Neural progenitor cell (in vitro differentiated cells): ENCODE data around the gene CEP128. TPM values are rescaled to one million over a fixed set of nuclear protein-coding genes. Genes with fewer than 3 reads are reported as not detected.

Experiments
- DNase-seq: peaks from one replicate; pipeline ENCODE4 v3.0.0-alpha.2; 2016; ENCODE audit warnings: low spot score
- H2AFZ ChIP-seq: fragments of 200-600 bp; sonication (generic); replicated peaks from 2 replicates; pipeline ENCODE4 v1.6.1; 2016; ENCODE audit warnings: antibody characterized with exemption
- H3F3A ChIP-seq: fragments of 200-600 bp; sonication (generic); 2 replicates; pipeline ENCODE4 v1.6.1; 2016; ENCODE audit warnings: antibody characterized with exemption, low read depth
- H3K27ac ChIP-seq: fragments of 200-600 bp; sonication (generic); 2 replicates; pipeline ENCODE4 v1.5.1; 2016; ENCODE audit warnings: mild to moderate bottlenecking
- H3K27me3 ChIP-seq: fragments of 200-600 bp; sonication (generic); 2 replicates; pipeline ENCODE4 v1.6.1; 2016; ENCODE audit warnings: mild to moderate bottlenecking, moderate library complexity
- H3K36me3 ChIP-seq: fragments of 200-600 bp; sonication (generic); 2 replicates; pipeline ENCODE4 v1.5.1; 2016
- H3K4me1 ChIP-seq: fragments of 200-600 bp; sonication (generic); 2 replicates; pipeline ENCODE4 v1.6.1; 2016; ENCODE audit warnings: mixed run types
- H3K4me2 ChIP-seq: fragments of 200-600 bp; sonication (generic); 2 replicates; pipeline ENCODE4 v1.6.1; 2016
- H3K4me3 ChIP-seq: fragments of 200-600 bp; sonication (generic); 2 replicates; pipeline ENCODE4 v1.5.1; 2016
- H3K79me2 ChIP-seq: fragments of 200-600 bp; sonication (generic); 2 replicates; pipeline ENCODE4 v1.6.1; 2016; ENCODE audit warnings: low read depth
- H3K9ac ChIP-seq: fragments of 200-600 bp; sonication (generic); 2 replicates; pipeline ENCODE4 v1.6.1; 2016
- H3K9me3 ChIP-seq: fragments of 200-600 bp; sonication (generic); 2 replicates; pipeline ENCODE4 v1.5.1; 2016; ENCODE audit warnings: low read depth
- H4K20me1 ChIP-seq: fragments of 200-600 bp; sonication (generic); 2 replicates; pipeline ENCODE4 v1.6.1; 2016; ENCODE audit warnings: low read depth
- H3K27ac Mint-ChIP-seq: 3 replicates; pipeline ENCODE4 v1.8.0; 2021; ENCODE audit warnings: mixed read lengths
- H3K27me3 Mint-ChIP-seq: 2 replicates; pipeline ENCODE4 v1.8.0; 2022; ENCODE audit warnings: low read depth, mild to moderate bottlenecking, inconsistent platforms, moderate library complexity, mixed read lengths; ENCODE audit not compliant: insufficient read depth
- H3K36me3 Mint-ChIP-seq: 3 replicates; pipeline ENCODE4 v1.8.0; 2021; ENCODE audit warnings: mixed read lengths
- H3K4me1 Mint-ChIP-seq: 3 replicates; pipeline ENCODE4 v1.8.0; 2021; ENCODE audit warnings: mixed read lengths
- H3K4me3 Mint-ChIP-seq: 3 replicates; pipeline ENCODE4 v1.8.0; 2021; ENCODE audit warnings: mild to moderate bottlenecking, moderate library complexity, mixed read lengths
- H3K9me3 Mint-ChIP-seq: 3 replicates; pipeline ENCODE4 v1.8.0; 2020; ENCODE audit warnings: mixed read lengths
- EZH2 ChIP-seq: fragments of 200-600 bp; sonication (generic); IDR thresholded peaks from 2 replicates; pipeline ENCODE4 v1.6.1; 2017; ENCODE audit warnings: antibody characterized with exemption, mild to moderate bottlenecking, moderate library complexity
- EZH2phosphoT487 ChIP-seq: fragments of 200-600 bp; sonication (generic); IDR thresholded peaks from 2 replicates; pipeline ENCODE4 v1.6.1; 2017; ENCODE audit warnings: antibody characterized with exemption
- total RNA-seq: library from RNA; depleted of rRNA; stranded (reverse); fragments of >200 nt; gene quantifications from 2 replicates; pipeline ENCODE4 v1.2.3, GENCODE V29; 2015; ENCODE audit warnings: low replicate concordance
- TF ChIP-seq, protein P1 (sequence below): fragments of 200-600 bp; sonication (generic); IDR thresholded peaks from 2 replicates; pipeline ENCODE4 v1.5.1; 2017; ENCODE audit warnings: antibody characterized with exemption, mild to moderate bottlenecking

CEP128 gene
- total RNA-seq, 1 donor from 2014 or later = 12.1 TPM

DNA sequence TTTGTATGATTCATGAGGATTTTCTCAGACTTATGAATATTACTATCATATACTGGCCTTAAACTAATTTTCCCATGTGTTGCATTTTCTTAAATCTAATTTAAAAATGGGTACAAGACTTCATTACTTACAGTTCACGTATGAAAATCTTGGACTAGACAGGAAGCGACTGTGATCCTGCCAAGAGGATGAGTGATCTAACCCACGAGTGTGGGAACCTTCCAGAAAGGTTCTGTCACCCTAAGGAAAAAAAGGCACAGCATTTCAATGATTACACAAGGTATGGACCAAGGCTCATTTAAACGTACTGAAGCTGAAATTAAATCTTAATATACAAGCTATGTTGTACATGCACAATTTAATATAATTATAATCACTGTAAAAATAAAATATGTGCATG lies 436.8 kb downstream of the CEP128 start:
- H3F3A ChIP-seq = no peaks in the 10 kb centered on the region
- no peak overlapping the region for H3K27ac ChIP-seq
- no peak overlapping the region for H3K4me3 ChIP-seq
- DNase-seq = no peak
- no peak overlapping the region for H3K4me3 Mint-ChIP-seq
- no peaks in the 10 kb centered on the region for H3K27me3 Mint-ChIP-seq
- no peak overlapping the region for H3K4me2 ChIP-seq
- H3K36me3 ChIP-seq = no peaks in the 10 kb centered on the region
- H3K4me1 ChIP-seq = no peaks in the 10 kb centered on the region
- H4K20me1 ChIP-seq = no peaks in the 10 kb centered on the region
- no peaks in the 10 kb centered on the region for H3K27me3 ChIP-seq
- no peaks in the 10 kb centered on the region for H3K36me3 Mint-ChIP-seq
- H2AFZ ChIP-seq = no peak overlapping the region
- TF ChIP-seq, protein P1, sequence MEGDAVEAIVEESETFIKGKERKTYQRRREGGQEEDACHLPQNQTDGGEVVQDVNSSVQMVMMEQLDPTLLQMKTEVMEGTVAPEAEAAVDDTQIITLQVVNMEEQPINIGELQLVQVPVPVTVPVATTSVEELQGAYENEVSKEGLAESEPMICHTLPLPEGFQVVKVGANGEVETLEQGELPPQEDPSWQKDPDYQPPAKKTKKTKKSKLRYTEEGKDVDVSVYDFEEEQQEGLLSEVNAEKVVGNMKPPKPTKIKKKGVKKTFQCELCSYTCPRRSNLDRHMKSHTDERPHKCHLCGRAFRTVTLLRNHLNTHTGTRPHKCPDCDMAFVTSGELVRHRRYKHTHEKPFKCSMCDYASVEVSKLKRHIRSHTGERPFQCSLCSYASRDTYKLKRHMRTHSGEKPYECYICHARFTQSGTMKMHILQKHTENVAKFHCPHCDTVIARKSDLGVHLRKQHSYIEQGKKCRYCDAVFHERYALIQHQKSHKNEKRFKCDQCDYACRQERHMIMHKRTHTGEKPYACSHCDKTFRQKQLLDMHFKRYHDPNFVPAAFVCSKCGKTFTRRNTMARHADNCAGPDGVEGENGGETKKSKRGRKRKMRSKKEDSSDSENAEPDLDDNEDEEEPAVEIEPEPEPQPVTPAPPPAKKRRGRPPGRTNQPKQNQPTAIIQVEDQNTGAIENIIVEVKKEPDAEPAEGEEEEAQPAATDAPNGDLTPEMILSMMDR = no peak
- TF ChIP-seq EZH2 (no peak), EZH2phosphoT487 (no peak)
- no peaks in the 10 kb centered on the region for H3K79me2 ChIP-seq
- H3K9me3 ChIP-seq = no peaks in the 10 kb centered on the region
- no peaks in the 10 kb centered on the region for H3K9me3 Mint-ChIP-seq
- no peaks in the 10 kb centered on the region for H3K4me1 Mint-ChIP-seq
- H3K27ac Mint-ChIP-seq = no peak overlapping the region
- no peak overlapping the region for H3K9ac ChIP-seq

DNA sequence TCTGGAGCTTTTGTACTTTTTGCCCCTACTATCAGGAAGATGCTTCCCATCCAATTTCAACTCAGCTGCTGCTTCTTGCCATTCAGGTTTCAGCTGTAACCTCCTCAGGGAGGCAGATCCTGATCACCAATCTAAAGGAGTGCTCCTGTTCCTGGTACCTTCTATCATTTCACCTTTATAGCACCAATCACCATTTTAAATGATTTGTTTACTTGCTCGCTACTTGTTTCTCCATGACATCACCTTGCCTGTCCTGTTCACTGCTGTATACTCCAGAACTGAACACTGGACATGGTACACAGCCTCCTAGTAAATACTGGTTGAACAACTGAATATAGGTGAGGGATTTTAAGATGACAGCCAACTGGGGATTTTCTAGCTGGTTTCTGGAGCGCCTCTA lies 443.0 kb downstream of the CEP128 start:
- H3K36me3 ChIP-seq = no peaks in the 10 kb centered on the region
- H3K27me3 ChIP-seq = no peaks in the 10 kb centered on the region
- TF ChIP-seq, protein P1 = no peak
- TF ChIP-seq EZH2 (no peak), EZH2phosphoT487 (no peak)
- no peak overlapping the region for H3K27ac ChIP-seq
- Mint-ChIP-seq H3K27me3 (peaks cover 3% of the 10 kb centered on the region), H3K9me3 (no peaks in the 10 kb centered on the region), H3K36me3 (no peaks in the 10 kb centered on the region), H3K4me1 (no peaks in the 10 kb centered on the region), H3K27ac (no peak overlapping the region), H3K4me3 (no peak overlapping the region)
- no peak overlapping the region for H3K9ac ChIP-seq
- no peaks in the 10 kb centered on the region for H3K9me3 ChIP-seq
- H2AFZ ChIP-seq = no peak overlapping the region
- no peak overlapping the region for H3K4me3 ChIP-seq
- no peaks in the 10 kb centered on the region for H4K20me1 ChIP-seq
- DNase-seq = no peak
- H3K79me2 ChIP-seq = no peaks in the 10 kb centered on the region
- H3K4me1 ChIP-seq = no peaks in the 10 kb centered on the region
- no peaks in the 10 kb centered on the region for H3F3A ChIP-seq
- no peak overlapping the region for H3K4me2 ChIP-seq

DNA sequence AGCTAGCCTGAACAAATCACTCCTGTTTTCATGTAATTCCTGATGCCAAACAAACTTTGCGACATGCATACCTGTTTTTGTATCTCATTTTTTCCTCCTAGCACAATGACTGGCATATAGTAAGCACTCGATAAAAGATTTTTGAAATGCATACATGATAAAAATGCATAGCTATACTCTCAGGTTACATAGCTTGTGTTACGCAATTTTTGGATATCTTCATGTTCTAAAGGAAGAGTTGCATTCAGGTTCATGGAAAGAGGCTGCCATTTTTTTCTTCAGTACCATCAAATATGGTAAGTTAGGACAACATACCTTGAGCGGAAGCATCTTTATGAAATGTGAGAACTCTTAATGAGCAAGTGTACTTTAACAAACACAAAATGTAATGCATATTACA lies 445.4 kb downstream of the CEP128 start:
- Mint-ChIP-seq H3K4me3 (no peak overlapping the region), H3K36me3 (no peaks in the 10 kb centered on the region), H3K9me3 (no peaks in the 10 kb centered on the region), H3K4me1 (peaks cover 7% of the 10 kb centered on the region), H3K27me3 (peaks cover 3% of the 10 kb centered on the region), H3K27ac (no peak overlapping the region)
- H3K4me1 ChIP-seq = no peaks in the 10 kb centered on the region
- no peaks in the 10 kb centered on the region for H4K20me1 ChIP-seq
- no peaks in the 10 kb centered on the region for H3F3A ChIP-seq
- H2AFZ ChIP-seq = no peak overlapping the region
- DNase-seq = no peak
- TF ChIP-seq EZH2 = no peak
- TF ChIP-seq, protein P1 = no peak
- TF ChIP-seq EZH2phosphoT487 = no peak
- H3K27ac ChIP-seq = no peak overlapping the region
- no peaks in the 10 kb centered on the region for H3K79me2 ChIP-seq
- no peak overlapping the region for H3K4me3 ChIP-seq
- H3K9me3 ChIP-seq = no peaks in the 10 kb centered on the region
- H3K36me3 ChIP-seq = no peaks in the 10 kb centered on the region
- no peak overlapping the region for H3K9ac ChIP-seq
- H3K27me3 ChIP-seq = no peaks in the 10 kb centered on the region
- H3K4me2 ChIP-seq = no peak overlapping the region

DNA sequence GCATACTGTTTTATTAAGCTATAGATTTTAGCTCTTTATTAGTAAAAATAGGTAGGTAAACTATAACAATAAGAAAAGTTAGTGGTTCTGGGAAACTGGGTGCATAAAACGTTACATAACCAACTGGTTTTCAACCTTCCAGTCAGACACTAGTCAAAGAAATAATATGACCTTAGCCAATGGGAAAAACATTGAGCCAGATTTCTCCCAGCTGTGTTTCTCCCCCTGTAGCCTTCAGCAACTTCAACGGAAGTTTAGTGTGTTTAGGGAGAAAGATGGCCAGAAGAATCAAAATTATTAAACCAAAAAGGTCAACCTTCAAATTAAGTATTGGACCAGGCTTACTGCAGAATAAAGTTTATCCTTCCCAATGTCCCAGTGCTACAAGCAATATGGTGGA lies 446.8 kb downstream of the CEP128 start:
- H3K27ac ChIP-seq = no peak overlapping the region
- Mint-ChIP-seq H3K4me1 (peaks cover 10% of the 10 kb centered on the region), H3K27me3 (peaks cover 3% of the 10 kb centered on the region), H3K27ac (no peak overlapping the region), H3K4me3 (no peak overlapping the region), H3K9me3 (no peaks in the 10 kb centered on the region), H3K36me3 (no peaks in the 10 kb centered on the region)
- no peaks in the 10 kb centered on the region for H3F3A ChIP-seq
- no peak overlapping the region for H3K9ac ChIP-seq
- no peak overlapping the region for H3K4me2 ChIP-seq
- H2AFZ ChIP-seq = no peak overlapping the region
- no peak overlapping the region for H3K4me3 ChIP-seq
- H3K9me3 ChIP-seq = no peaks in the 10 kb centered on the region
- H3K27me3 ChIP-seq = no peaks in the 10 kb centered on the region
- TF ChIP-seq, protein P1 = no peak
- TF ChIP-seq EZH2 (no peak), EZH2phosphoT487 (no peak)
- H3K36me3 ChIP-seq = no peaks in the 10 kb centered on the region
- H3K4me1 ChIP-seq = no peaks in the 10 kb centered on the region
- DNase-seq = no peak
- H3K79me2 ChIP-seq = no peaks in the 10 kb centered on the region
- H4K20me1 ChIP-seq = no peaks in the 10 kb centered on the region
